GM12864 (cell line): ENCODE results near the gene SLC1A1.
A peak's percentile ranks its signal among the peaks of the same experiment; 100 is the strongest.

Experiments used
- DNase-seq: peaks from one replicate; pipeline ENCODE4 v3.0.0-alpha.2; 2011; ENCODE audit warnings: low read depth
- H3K4me3 ChIP-seq: 2 replicates; pipeline ENCODE4 v1.5.1; 2011; ENCODE audit warnings: mild to moderate bottlenecking, low read depth, low read length, control low read depth
- TF ChIP-seq, protein P1 (sequence below): IDR thresholded peaks from 2 replicates; pipeline ENCODE4 v1.5.1; 2011; ENCODE audit warnings: low read depth, mild to moderate bottlenecking, moderate library complexity, low read length, control low read depth, inconsistent platforms; ENCODE audit errors: missing control alignments

The SLC1A1 gene

DNA sequence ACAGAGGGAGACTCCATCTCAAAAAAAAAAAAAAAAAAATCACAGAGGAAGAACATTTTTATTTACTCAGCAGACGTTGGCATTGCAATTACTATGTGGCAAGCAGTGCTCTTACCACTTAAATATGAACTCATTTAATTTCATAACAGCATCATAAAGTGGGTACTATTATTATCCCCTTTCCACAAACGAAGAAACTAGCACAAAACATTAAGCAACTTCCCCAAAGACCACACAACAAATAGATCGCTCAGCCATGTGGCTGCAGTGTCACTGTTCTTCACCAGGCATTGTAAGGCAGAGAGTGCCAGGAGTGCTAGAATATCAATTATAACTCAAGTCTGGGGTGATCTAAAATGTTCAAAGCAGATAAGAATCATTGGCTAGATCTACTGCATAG lies 102.0 kb downstream of the SLC1A1 start:
- no peak for DNase-seq

DNA sequence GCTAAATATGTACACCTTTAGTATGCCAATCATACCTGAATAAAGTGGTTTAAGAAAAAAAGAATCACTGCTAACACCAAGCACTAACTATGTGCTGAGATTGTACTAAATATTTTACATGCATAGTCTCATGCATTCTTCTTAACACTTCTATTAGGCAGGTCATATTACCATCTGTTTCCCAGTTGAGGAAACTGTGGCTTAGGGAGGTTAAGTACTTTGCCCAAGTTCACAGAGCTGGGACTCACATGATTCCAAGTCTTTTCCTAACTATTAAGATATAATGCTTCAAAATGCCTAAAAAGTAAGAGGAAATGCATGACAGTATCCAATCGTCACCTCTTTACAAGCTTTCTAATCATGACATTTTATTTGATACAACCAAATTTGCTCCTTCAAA lies 102.6 kb downstream of the SLC1A1 start:
- DNase-seq: no peak
- H3K4me3 ChIP-seq: no peak overlapping the region
- TF ChIP-seq, protein P1, sequence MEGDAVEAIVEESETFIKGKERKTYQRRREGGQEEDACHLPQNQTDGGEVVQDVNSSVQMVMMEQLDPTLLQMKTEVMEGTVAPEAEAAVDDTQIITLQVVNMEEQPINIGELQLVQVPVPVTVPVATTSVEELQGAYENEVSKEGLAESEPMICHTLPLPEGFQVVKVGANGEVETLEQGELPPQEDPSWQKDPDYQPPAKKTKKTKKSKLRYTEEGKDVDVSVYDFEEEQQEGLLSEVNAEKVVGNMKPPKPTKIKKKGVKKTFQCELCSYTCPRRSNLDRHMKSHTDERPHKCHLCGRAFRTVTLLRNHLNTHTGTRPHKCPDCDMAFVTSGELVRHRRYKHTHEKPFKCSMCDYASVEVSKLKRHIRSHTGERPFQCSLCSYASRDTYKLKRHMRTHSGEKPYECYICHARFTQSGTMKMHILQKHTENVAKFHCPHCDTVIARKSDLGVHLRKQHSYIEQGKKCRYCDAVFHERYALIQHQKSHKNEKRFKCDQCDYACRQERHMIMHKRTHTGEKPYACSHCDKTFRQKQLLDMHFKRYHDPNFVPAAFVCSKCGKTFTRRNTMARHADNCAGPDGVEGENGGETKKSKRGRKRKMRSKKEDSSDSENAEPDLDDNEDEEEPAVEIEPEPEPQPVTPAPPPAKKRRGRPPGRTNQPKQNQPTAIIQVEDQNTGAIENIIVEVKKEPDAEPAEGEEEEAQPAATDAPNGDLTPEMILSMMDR: no peak

More for the DNA sequence above, 102.0 kb downstream of the SLC1A1 start:
- TF ChIP-seq, protein P1: no peak
- H3K4me3 ChIP-seq: no peak overlapping the region

- no peak for DNase-seq
- TF ChIP-seq, protein P1: no peak
- no peak overlapping the region for H3K4me3 ChIP-seq
These were observed 104.3 kb downstream of the SLC1A1 start for GRCh38 chr9:4594545-4594944.

- TF ChIP-seq, protein P1: no peak
- H3K4me3 ChIP-seq: no peak overlapping the region
- DNase-seq: no peak
These were observed 104.7 kb downstream of the SLC1A1 start for GRCh38 chr9:4594994-4595393.

DNA sequence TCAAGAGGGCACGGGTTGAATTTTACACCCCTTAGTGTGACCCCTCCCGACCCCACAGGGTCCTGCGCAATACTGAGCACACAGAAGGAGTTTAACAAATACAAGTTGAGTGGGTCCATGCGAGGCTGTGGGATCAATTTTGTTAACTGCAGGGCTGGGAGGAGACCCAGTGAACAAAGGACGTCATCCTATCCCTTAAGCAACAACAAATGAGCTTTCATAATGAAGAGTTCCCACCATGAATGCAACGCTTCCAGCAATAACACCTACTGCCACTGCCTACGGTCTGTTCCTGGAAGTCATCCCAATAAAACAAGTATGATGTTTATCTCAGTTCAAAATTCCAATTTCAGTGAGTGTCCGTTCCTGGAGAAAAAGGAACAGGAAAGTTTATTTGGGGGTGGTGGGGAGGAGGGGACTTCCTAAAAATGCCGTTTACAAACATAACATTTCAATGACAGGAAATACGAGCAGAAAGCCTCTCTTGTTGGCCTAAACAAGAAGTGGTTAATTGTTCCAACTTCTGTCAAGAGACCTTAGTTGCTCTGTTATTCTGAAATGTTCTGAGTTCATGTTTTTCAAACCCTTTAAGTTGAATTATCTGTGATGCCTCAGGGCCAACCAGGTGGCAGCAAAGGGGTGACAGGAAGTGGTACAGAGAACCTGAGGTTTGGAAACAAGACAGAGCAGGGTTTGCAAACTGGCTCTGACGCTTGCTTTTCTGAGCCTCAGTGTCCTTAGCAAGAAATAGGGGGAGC lies 106.1 kb downstream of the SLC1A1 start:
- TF ChIP-seq, protein P1: peak; percentile 7
- DNase-seq: peak; percentile 18
- H3K4me3 ChIP-seq: no peak overlapping the region

DNA sequence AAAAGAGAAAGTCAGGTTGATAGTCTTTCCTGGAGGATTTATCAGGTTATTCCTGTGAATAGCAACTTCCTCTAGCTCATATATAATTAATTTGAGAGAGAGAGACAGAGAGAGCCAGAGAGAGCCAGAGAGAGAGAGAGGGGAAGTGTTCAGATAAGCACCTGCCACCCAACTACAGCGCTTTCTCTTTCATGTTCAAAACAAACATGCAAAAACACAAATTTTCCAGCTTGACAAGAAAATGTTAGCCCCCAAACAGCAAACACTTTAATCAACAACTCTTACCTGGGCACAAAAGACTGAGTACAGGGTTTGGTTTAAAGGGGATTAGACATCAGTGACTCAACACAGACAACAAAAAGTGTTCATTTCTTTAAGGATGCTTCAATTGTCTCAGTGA lies 110.1 kb downstream of the SLC1A1 start:
- no peak for DNase-seq
- TF ChIP-seq, protein P1: no peak

DNA sequence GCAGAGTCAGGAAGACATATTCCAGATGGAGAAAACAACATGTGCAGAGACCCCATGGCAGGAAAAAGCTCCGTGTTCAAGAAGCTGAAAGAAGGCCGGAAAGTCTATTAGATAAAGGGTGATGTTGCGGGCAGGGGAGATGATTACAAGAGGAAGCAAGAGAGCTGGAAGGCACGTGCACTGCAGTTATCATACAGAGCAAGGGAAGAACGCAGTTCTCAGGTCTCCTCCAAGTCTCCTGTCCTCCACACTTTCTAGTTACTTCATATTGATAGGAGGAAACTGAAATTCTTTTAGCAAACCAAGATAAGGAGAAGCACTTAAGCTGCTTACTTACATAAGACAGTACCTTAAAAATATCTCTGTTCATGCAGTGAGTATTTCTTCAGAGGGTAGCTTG lies 113.6 kb downstream of the SLC1A1 start:
- TF ChIP-seq, protein P1: no peak
- H3K4me3 ChIP-seq: no peak overlapping the region
- no peak for DNase-seq

More for the DNA sequence above, 110.1 kb downstream of the SLC1A1 start:
- H3K4me3 ChIP-seq: no peak overlapping the region
